HG02852 (cell line): ENCODE measurements around the gene MCRS1.
"Not testable (repeated sequence)": the region's sequence is repeated elsewhere in the genome, so short reads cannot be mapped to it uniquely, and the experiment has no call there.

Source experiments
- ATAC-seq: cut with Tn5 transposase; IDR thresholded peaks from one replicate; pipeline ENCODE4 v1.9.1; 2021; ENCODE audit warnings: mild to moderate bottlenecking, moderate library complexity; ENCODE audit not compliant: unreplicated experiment

MCRS1 gene

DNA sequence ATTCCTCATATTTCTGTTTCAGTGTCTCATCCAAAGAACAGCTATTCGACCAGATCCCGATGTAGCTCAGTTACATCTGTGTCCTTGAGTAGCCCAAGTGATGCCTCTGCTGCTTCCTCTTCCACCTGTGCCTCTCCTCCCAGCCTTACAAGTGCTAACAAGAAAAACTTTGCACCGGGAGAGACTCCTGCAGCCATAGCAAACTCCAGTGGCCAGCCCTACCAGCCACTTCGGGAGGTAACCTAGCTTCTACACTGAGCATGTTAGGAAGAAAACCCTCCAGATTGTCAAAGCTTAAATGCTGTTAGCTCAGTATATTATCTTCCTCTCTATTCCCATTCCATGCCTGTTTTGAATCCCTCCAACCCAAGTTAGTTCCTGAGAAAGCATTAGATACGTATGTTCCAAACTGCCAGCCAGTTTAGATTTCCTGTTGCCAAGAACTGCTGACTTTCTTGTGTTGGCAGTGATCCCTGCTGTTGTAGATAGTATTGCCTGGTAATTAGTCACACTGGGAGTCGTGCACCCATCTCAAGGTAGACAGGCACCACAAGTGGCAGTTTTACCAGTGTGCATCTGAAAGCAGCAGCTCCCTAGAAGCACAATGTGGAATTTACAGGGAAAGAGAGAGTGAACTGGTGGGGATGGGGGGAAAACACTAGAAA lies 43.1 kb downstream of the MCRS1 start:
- ATAC-seq, result no peak

DNA sequence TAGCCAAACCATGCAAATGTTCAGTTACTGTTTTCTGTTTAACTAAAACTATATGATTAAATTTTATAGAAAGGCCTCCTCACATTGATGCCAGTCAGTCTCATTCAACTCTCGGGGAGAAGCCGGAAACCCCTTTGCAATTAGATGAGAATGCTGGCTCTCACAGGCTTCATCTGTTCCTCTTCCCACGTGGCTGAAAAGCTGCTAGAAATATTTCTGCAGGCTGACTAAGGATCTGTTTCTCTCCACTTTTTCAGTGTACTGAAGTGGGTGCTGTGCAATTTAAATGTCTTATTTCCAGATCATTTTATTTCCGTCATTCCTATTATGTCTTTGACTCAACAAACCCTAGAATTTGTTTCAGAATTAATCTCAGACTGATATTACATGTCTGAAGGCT lies 46.6 kb downstream of the MCRS1 start:
- ATAC-seq, result no peak

DNA sequence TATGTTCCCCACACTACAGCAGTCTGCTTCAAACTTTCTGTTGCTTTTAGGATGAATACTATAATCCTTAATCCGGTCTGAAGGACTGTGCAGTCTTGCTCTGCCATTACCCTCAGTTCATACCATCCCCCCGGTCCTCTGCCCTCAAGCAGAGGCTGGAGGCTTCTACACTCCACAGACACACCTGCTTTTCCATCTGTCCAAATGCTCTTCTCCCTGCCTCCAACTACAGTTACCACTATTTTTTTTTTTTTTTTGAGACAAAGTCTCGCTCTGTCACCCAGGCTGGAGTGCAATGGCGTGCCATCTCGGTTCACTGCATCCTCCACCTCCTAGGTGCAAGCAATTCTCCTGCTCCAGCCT lies 48.4 kb downstream of the MCRS1 start:
- ATAC-seq, result no peak

DNA sequence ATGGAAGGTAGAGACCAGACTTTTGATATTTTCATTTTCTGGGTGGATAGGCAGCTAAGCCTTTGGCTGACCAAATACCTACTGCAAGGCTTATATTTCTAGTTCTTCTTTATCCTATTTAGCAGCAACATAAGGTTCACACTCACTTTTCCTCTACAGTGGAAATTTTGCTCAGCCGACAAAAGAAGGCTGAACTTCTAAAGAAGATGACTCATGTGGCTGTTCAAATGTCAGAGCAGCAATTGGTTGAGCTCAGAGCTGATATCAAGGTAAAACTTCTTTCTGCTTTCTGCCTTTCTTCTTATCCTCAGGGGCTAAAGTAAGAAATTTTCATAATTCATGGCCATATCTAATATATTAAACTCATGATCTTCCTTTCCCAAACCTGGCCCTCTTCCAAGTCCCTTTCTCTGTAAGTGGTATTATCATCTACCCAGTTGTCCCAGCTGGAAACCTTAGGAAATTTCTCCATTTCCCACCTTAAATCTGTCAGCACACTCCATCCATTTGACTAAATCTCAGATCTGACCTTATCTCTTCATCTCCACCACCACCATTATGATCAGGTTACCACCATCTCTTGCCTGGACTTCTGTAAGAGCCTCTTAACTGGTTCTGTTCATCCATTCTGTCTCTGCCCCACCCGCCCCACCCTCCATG lies 48.9 kb downstream of the MCRS1 start:
- ATAC-seq, result no peak

DNA sequence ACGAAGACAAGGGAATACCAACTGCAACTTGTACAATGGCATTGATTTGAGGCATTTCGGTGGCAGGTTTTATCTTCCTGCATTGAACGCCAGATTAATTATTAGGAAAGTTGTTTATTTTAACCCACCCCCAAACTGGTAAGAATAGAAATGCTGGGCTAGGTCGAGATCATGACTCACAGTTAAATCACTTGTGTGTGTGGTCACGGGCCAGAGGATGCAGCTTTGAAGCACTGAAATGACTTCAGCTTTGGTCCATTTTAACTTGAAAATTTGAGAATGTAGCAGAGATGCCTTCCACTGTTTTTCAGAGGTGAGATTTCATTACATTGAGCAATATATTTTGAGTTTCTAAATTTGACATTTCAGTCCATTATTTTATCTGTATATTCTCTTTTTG lies 52.7 kb downstream of the MCRS1 start:
- ATAC-seq, result no peak

DNA sequence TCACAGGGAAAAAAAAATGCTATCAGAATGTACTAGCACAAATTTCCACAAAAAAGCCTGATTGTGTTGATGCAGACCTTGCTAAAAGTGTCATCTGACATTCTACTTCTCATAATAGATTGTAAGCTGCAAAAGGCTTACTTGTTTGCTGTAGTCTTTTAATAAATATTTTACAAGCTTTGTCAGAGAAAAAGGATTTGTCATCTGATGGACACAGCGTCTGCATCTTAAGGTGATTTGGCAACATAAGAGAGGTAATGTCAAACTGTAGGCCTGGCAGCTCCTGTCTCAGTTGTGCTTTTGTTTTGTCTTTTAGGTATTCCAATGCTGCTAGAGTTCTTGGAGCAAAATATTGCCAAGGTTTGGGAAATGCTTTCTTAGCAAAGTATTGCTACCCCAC lies 55.4 kb downstream of the MCRS1 start:
- ATAC-seq, result no peak

DNA sequence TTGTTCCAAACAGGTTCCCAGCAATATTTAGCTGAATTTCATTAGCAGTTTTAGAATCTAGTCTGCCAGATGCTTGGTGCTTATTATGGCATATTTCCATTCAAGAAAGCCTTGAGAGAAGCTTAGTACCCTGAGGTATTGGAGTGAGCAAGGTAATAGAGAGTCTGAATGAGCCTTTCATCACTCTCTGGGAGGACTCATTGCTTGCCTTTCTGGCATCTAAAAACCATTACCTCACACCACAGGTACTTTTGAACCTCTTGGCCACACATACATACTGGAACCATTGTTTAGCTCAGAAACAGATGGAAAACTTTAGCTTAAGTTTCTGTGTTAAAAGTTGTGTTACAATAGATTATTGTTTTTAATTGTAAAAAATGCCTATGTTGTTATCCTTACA lies 56.5 kb downstream of the MCRS1 start:
- no peak for ATAC-seq

DNA sequence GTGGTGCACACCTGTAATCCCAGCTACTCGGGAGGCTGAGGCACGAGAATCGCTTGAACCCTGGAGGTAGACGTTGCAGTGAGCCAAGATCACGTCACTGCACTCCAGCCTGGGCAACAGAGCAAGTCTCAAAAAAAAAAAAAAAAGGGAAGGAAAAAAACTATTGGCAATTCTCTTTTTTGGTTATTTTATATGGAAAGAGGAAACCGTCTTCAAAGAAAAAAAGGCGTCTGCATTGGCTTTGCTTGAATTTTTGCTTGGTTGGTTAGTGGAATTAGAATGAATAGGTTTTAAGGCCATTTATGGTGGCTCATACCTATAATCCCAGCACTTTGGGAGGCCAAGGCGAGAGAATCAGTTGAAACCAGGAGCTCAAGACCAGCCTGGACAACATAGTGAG lies 58.3 kb downstream of the MCRS1 start:
- ATAC-seq, result not testable (repeated sequence)
